Tibial artery (tissue), 4 donors: ENCODE results near the gene GNG12.

ENCODE experiments used
- DNase-seq, 2 donors: peaks; one replicate each; pipeline ENCODE4 v3.0.0-alpha.2; 2019
- H3K27ac ChIP-seq, 2 donors: fragments of 200-600 bp; sonication (generic) in 1 of 2; 1 replicate in 1 of 2; 2 replicates in 1 of 2; pipeline ENCODE4 v1.5.1; 2018 to 2019; ENCODE audit warnings: mild to moderate bottlenecking in 1 of 2
- H3K27me3 ChIP-seq, 2 donors: fragments of 200-600 bp; sonication (generic) in 1 of 2; one replicate each; pipeline versions ENCODE4 v1.5.1 to v1.6.0; 2016 to 2019
- H3K36me3 ChIP-seq, 3 donors: fragments of 200-600 bp; sonication (generic) in 2 of 3; one replicate each; pipeline ENCODE4 v1.5.1; 2016 to 2019; ENCODE audit warnings: mild to moderate bottlenecking in 2 of 3
- H3K4me1 ChIP-seq, 4 donors: fragments of 200-600 bp; sonication (generic) in 2 of 4; 1 replicate in 3 of 4; 2 replicates in 1 of 4; pipeline ENCODE4 v1.5.1; 2016 to 2019
- H3K4me3 ChIP-seq, 2 donors: fragments of 200-600 bp; sonication (generic) in 1 of 2; 1 replicate in 1 of 2; 2 replicates in 1 of 2; pipeline ENCODE4 v1.5.1; 2018 to 2019; ENCODE audit warnings: mild to moderate bottlenecking in 2 of 2
- H3K9me3 ChIP-seq, 3 donors: fragments of 200-600 bp; sonication (generic) in 1 of 3; one replicate each; pipeline ENCODE4 v1.5.1; 2016 to 2019
- intact Hi-C: fragments of 100-400 bp; cut with DNase I; formaldehyde crosslinking; loops from one replicate; pipeline ENCODE4 v1.15.0; 2023; ENCODE audit warnings: low total_unique reads
- TF ChIP-seq, protein P1 (sequence below), 2 experiments: fragments of 200-600 bp in 1 of 2; fragments of 450-650 bp in 1 of 2; IDR thresholded peaks; one replicate each; pipeline ENCODE4 v1.5.1; 2017 to 2019; ENCODE audit warnings: antibody characterized with exemption in 2 of 2, mild to moderate bottlenecking in 1 of 2, moderate library complexity in 1 of 2

GNG12 gene

GRCh38 chr1:67818725-67819301 lies 14.5 kb downstream of the GNG12 start:
- Histone ChIP-seq H3K4me1 (peaks cover 6 to 95% (median 60%) of the 10 kb centered on the region in 4 donors), H3K9me3 (no peaks in the 10 kb centered on the region), H3K4me3 (no peak overlapping the region), H3K36me3 (no peaks in the 10 kb centered on the region), H3K27ac (peak overlapping the region; percentile 13 to 78), H3K27me3 (no peaks in the 10 kb centered on the region)
- TF ChIP-seq, protein P1, sequence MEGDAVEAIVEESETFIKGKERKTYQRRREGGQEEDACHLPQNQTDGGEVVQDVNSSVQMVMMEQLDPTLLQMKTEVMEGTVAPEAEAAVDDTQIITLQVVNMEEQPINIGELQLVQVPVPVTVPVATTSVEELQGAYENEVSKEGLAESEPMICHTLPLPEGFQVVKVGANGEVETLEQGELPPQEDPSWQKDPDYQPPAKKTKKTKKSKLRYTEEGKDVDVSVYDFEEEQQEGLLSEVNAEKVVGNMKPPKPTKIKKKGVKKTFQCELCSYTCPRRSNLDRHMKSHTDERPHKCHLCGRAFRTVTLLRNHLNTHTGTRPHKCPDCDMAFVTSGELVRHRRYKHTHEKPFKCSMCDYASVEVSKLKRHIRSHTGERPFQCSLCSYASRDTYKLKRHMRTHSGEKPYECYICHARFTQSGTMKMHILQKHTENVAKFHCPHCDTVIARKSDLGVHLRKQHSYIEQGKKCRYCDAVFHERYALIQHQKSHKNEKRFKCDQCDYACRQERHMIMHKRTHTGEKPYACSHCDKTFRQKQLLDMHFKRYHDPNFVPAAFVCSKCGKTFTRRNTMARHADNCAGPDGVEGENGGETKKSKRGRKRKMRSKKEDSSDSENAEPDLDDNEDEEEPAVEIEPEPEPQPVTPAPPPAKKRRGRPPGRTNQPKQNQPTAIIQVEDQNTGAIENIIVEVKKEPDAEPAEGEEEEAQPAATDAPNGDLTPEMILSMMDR (IDR thresholded peaks at IDR 0.05), result no peak
- DNase-seq, result no peak
- intact Hi-C loops, result no loop called here

GRCh38 chr1:67818162-67818561 lies 15.1 kb downstream of the GNG12 start:
- Histone ChIP-seq H3K27me3 (no peaks in the 10 kb centered on the region), H3K4me1 (peaks cover 6 to 95% (median 58%) of the 10 kb centered on the region in 4 donors), H3K9me3 (no peaks in the 10 kb centered on the region), H3K36me3 (no peaks in the 10 kb centered on the region), H3K27ac (peak overlapping the region; percentile 13 to 78), H3K4me3 (no peak overlapping the region)
- TF ChIP-seq, protein P1 (IDR thresholded peaks at IDR 0.05), result no peak
- intact Hi-C loops, result no loop called here
- no peak for DNase-seq

- Histone ChIP-seq H3K27me3 (no peaks in the 10 kb centered on the region), H3K4me1 (peaks cover 6 to 95% (median 56%) of the 10 kb centered on the region in 4 donors), H3K27ac (peak overlapping the region; percentile 75 to 78), H3K4me3 (no peak overlapping the region), H3K36me3 (no peaks in the 10 kb centered on the region), H3K9me3 (no peaks in the 10 kb centered on the region)
- DNase-seq, result no peak
- intact Hi-C loops, result no loop called here
- TF ChIP-seq, protein P1 (IDR thresholded peaks at IDR 0.05), result no peak
Observed at GRCh38 chr1:67817319-67817718, 15.9 kb downstream of the GNG12 start.

DNA sequence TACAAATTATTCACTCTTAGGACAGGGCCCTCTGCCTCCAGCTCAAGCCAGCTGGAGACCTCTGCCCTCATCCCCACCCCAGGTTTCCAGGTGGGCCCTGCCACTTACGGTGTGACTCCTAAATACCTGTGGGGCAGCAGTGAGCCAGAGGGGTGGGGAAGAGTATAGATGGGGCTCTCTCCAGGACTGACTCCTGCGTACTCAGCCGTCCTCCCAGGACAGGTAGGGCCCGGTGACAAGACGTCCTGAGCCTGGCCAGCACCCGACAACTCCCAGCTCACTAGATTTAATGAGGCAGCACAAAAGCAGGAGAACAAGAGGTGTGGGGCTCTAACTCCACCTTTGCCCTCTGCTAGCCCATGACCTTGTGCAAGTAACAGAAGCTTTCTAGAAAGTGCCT lies 16.8 kb downstream of the GNG12 start:
- Histone ChIP-seq H3K9me3 (no peaks in the 10 kb centered on the region), H3K4me1 (peaks cover 6 to 98% (median 61%) of the 10 kb centered on the region in 4 donors), H3K27ac (peak overlapping the region; percentile 75 to 78), H3K4me3 (no peak overlapping the region), H3K27me3 (no peaks in the 10 kb centered on the region), H3K36me3 (no peaks in the 10 kb centered on the region)
- intact Hi-C loops, result no loop called here
- no peak for DNase-seq
- TF ChIP-seq, protein P1 (IDR thresholded peaks at IDR 0.05), result no peak

DNA sequence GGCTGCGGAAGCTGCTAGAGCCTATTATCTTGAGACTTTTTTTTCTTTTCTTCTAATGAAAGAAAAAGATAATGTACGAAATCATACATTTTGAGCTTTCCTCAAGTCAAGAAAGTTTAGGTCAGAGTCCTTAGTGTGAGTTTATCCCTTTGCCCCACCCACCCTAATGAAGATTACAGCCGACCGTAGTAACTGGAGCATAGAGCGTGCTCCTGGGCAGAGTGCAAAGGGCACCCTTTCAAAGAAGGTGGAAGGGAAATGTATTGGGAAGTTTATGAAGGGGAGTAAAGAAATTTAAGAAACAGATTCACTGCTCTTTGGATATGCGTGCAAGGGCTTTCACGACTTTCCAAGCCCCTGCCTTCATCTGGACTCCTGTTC lies 17.2 kb downstream of the GNG12 start:
- no peak for DNase-seq
- TF ChIP-seq, protein P1 (IDR thresholded peaks at IDR 0.05), result no peak
- intact Hi-C loops, result no loop called here
- H3K27ac ChIP-seq, result peak overlapping the region; percentile 75 to 78
- H3K4me3 ChIP-seq, result no peak overlapping the region
- no peaks in the 10 kb centered on the region for H3K9me3 ChIP-seq
- H3K36me3 ChIP-seq, result no peaks in the 10 kb centered on the region
- peaks cover 6 to 98% (median 61%) of the 10 kb centered on the region in 4 donors for H3K4me1 ChIP-seq
- H3K27me3 ChIP-seq, result no peaks in the 10 kb centered on the region
